HCT116 (cell line): ENCODE measurements around the gene TMEM26. TPM values are rescaled to one million over a fixed set of nuclear protein-coding genes. Genes with fewer than 3 reads are reported as not detected.

Experiments used
- ATAC-seq: fragments of 200-7000 bp; cut with Tn5 transposase; 2 replicates; pipeline ENCODE4 v1.9.1; 2020; ENCODE audit warnings: mild to moderate bottlenecking, moderate library complexity
- BruUV-seq: library from RNA; stranded (reverse); fragments of 400-500 nt; replicated peaks from 2 replicates; lab custom pipeline; 2021; lab: Mats Ljungman, UMichigan
- CTCF ChIA-PET: fragments of 300-600 bp; sonication (Branson Sonifier 250); formaldehyde crosslinking; loops from one replicate; lab custom pipeline; 2021; ENCODE audit warnings: antibody characterized with exemption; lab: Charles Lee
- POLR2A ChIA-PET: fragments of 300-600, 350-600 bp; sonication (Branson Sonifier 250); formaldehyde crosslinking; loops from one replicate; lab custom pipeline; 2021; ENCODE audit warnings: antibody characterized with exemption; lab: Charles Lee
- RAD21 ChIA-PET, 2 experiments: fragments of 300-600 bp; sonication (Branson Sonifier 250); formaldehyde crosslinking; loops; one replicate each; lab custom pipeline; 2023; ENCODE audit warnings: low total read pairs in 2 of 2; ENCODE audit not compliant: uncharacterized antibody in 2 of 2, unreplicated experiment in 2 of 2, low non-redundant PET in 1 of 2; lab: Charles Lee
- DNase-seq: peaks from one replicate; pipeline ENCODE4 v3.0.0-alpha.2; 2010; ENCODE audit warnings: low read depth, low spot score
- H2AFZ ChIP-seq: fragments of 200-600 bp; shearing (Covaris generic), sonication (generic); 2 replicates; pipeline ENCODE4 v1.6.1; 2017; ENCODE audit warnings: low read depth, mixed run types, mixed read lengths, antibody characterized with exemption, low read length; ENCODE audit not compliant: poor library complexity, severe bottlenecking
- H3K27ac ChIP-seq: 2 replicates; pipeline ENCODE4 v1.5.1; 2012; ENCODE audit warnings: low read depth, low read length
- H3K27me3 ChIP-seq: fragments of 200-600 bp; sonication (generic); 2 replicates; pipeline ENCODE4 v1.6.1; 2016; ENCODE audit warnings: mixed run types, low read length, mixed read lengths; ENCODE audit not compliant: insufficient read depth
- H3K36me3 ChIP-seq, 2 experiments: fragments of 200-500 bp in 1 of 2; fragments of 200-600 bp in 1 of 2; sonication (Bioruptor generic) in 1 of 2; sonication (generic) in 1 of 2; 2 replicates each; pipeline versions ENCODE4 v1.5.1 to v1.6.1; 2014 to 2016; ENCODE audit warnings: low read length in 2 of 2, inconsistent platforms in 1 of 2, mixed read lengths in 1 of 2, mixed run types in 1 of 2; ENCODE audit not compliant: insufficient read depth in 2 of 2, control insufficient read depth in 1 of 2
- H3K4me1 ChIP-seq, 2 experiments: fragments of 200-600 bp in 1 of 2; sonication (generic) in 1 of 2; 2 replicates each; pipeline versions ENCODE4 v1.5.1 to v1.6.1; 2012 to 2017; ENCODE audit warnings: low read length in 2 of 2, inconsistent platforms in 1 of 2, mild to moderate bottlenecking in 1 of 2, mixed read lengths in 1 of 2, mixed run types in 1 of 2, moderate library complexity in 1 of 2; ENCODE audit not compliant: insufficient read depth in 2 of 2, control insufficient read depth in 1 of 2
- H3K4me2 ChIP-seq: fragments of 200-600 bp; sonication (generic); 2 replicates; pipeline ENCODE4 v1.6.1; 2017; ENCODE audit warnings: mixed run types, low read length, mixed read lengths
- H3K4me3 ChIP-seq, 2 experiments: fragments of 200-600 bp in 1 of 2; sonication (generic) in 1 of 2; replicated peaks in 1 of 2; 2 replicates each; pipeline ENCODE4 v1.5.1; 2011 to 2016; ENCODE audit warnings: low read length in 2 of 2, control low read depth in 1 of 2, low read depth in 1 of 2, mild to moderate bottlenecking in 1 of 2, mixed read lengths in 1 of 2, mixed run types in 1 of 2
- H3K79me2 ChIP-seq: fragments of 200-600 bp; sonication (generic); 2 replicates; pipeline ENCODE4 v1.6.1; 2017; ENCODE audit warnings: mild to moderate bottlenecking, mixed run types, low read length, moderate library complexity, mixed read lengths; ENCODE audit not compliant: insufficient read depth
- H3K9ac ChIP-seq: fragments of 200-600 bp; sonication (generic); 2 replicates; pipeline ENCODE4 v1.6.1; 2016; ENCODE audit warnings: low read length, mixed read lengths
- H3K9me2 ChIP-seq: fragments of 200-600 bp; sonication (generic), shearing (Covaris generic); 2 replicates; pipeline ENCODE4 v1.6.1; 2017; ENCODE audit warnings: mixed run types, mild to moderate bottlenecking, moderate library complexity; ENCODE audit not compliant: insufficient read depth
- H3K9me3 ChIP-seq, 2 experiments: fragments of 200-500 bp in 1 of 2; fragments of 200-600 bp in 1 of 2; sonication (Bioruptor generic) in 1 of 2; sonication (generic) in 1 of 2; 2 replicates each; pipeline ENCODE4 v1.6.1; 2014 to 2017; ENCODE audit warnings: low read length in 2 of 2, mixed read lengths in 2 of 2, inconsistent platforms in 1 of 2, low read depth in 1 of 2, mild to moderate bottlenecking in 1 of 2, mixed run types in 1 of 2, moderate library complexity in 1 of 2; ENCODE audit not compliant: control insufficient read depth in 1 of 2, insufficient read depth in 1 of 2
- H4K20me1 ChIP-seq: fragments of 200-600 bp; sonication (generic), shearing (Covaris generic); 2 replicates; pipeline ENCODE4 v1.6.1; 2017; ENCODE audit warnings: mixed run types, mild to moderate bottlenecking, moderate library complexity; ENCODE audit not compliant: insufficient read depth
- CTCF ChIP-seq, 3 experiments: fragments of 200-600 bp in 1 of 3; sonication (generic) in 1 of 3; IDR thresholded peaks in 2 of 3; conservative IDR thresholded peaks in 1 of 3; 2 replicates each; pipeline ENCODE4 v1.5.1; 2012 to 2017; ENCODE audit warnings: low read depth in 2 of 3, low read length in 2 of 3, antibody characterized with exemption in 1 of 3, borderline replicate concordance in 1 of 3, control low read depth in 1 of 3, mild to moderate bottlenecking in 1 of 3, mixed read lengths in 1 of 3, mixed run types in 1 of 3, moderate library complexity in 1 of 3; ENCODE audit not compliant: insufficient read depth in 1 of 3
- EZH2 ChIP-seq: fragments of 200-600 bp; sonication (generic); IDR thresholded peaks from 2 replicates; pipeline ENCODE4 v1.6.1; 2017; ENCODE audit warnings: antibody characterized with exemption, mixed run types
- FOSL1 ChIP-seq: IDR thresholded peaks from 2 replicates; pipeline ENCODE4 v1.6.1; 2012; ENCODE audit warnings: low read depth
- JUND ChIP-seq: IDR thresholded peaks from 2 replicates; pipeline ENCODE4 v1.6.1; 2012
- POLR2A ChIP-seq: IDR thresholded peaks from 2 replicates; pipeline ENCODE4 v1.7.0; 2011; ENCODE audit warnings: borderline replicate concordance; ENCODE audit not compliant: insufficient read depth, insufficient read length; ENCODE audit errors: extremely low read depth
- SIN3A ChIP-seq: IDR thresholded peaks from 2 replicates; pipeline ENCODE4 v1.6.1; 2012; ENCODE audit warnings: low read depth
- SRF ChIP-seq: IDR thresholded peaks from 2 replicates; pipeline ENCODE4 v1.6.1; 2012; ENCODE audit warnings: low read depth
- TCF7L2 ChIP-seq: IDR thresholded peaks from 2 replicates; pipeline ENCODE4 v1.7.0; 2011; ENCODE audit warnings: borderline replicate concordance, inconsistent platforms; ENCODE audit not compliant: insufficient read depth, insufficient read length; ENCODE audit errors: extremely low read depth
- YY1 ChIP-seq: IDR thresholded peaks from 2 replicates; pipeline ENCODE4 v1.6.1; 2011; ENCODE audit warnings: low read length, low read depth, moderate library complexity, mild to moderate bottlenecking; ENCODE audit not compliant: insufficient replicate concordance; ENCODE audit errors: extremely low read depth
- ZBTB33 ChIP-seq: IDR thresholded peaks from 2 replicates; pipeline ENCODE4 v1.6.1; 2011; ENCODE audit warnings: mild to moderate bottlenecking, low read length, moderate library complexity; ENCODE audit not compliant: insufficient replicate concordance; ENCODE audit errors: extremely low read depth
- ZFX ChIP-seq: fragments of 450-650 bp; IDR thresholded peaks from 2 replicates; pipeline ENCODE4 v1.6.1; 2017
- ZNF274 ChIP-seq: fragments of 200-500 bp; sonication (Bioruptor generic); IDR thresholded peaks from 2 replicates; pipeline ENCODE4 v1.6.1; 2014; ENCODE audit warnings: mild to moderate bottlenecking, low read depth, low read length, inconsistent platforms
- intact Hi-C: fragments of 100-400 bp; cut with micrococcal nuclease; formaldehyde crosslinking; loops from 2 replicates; pipeline ENCODE4 v1.10.0; 2022
- total RNA-seq: library from RNA; stranded (reverse); gene quantifications from one replicate; pipeline ENCODE4 v1.2.1, GENCODE V29; 2021; ENCODE audit not compliant: unreplicated experiment

TMEM26 gene
- total RNA-seq, 1 experiment from 2014 or later = not detected

DNA sequence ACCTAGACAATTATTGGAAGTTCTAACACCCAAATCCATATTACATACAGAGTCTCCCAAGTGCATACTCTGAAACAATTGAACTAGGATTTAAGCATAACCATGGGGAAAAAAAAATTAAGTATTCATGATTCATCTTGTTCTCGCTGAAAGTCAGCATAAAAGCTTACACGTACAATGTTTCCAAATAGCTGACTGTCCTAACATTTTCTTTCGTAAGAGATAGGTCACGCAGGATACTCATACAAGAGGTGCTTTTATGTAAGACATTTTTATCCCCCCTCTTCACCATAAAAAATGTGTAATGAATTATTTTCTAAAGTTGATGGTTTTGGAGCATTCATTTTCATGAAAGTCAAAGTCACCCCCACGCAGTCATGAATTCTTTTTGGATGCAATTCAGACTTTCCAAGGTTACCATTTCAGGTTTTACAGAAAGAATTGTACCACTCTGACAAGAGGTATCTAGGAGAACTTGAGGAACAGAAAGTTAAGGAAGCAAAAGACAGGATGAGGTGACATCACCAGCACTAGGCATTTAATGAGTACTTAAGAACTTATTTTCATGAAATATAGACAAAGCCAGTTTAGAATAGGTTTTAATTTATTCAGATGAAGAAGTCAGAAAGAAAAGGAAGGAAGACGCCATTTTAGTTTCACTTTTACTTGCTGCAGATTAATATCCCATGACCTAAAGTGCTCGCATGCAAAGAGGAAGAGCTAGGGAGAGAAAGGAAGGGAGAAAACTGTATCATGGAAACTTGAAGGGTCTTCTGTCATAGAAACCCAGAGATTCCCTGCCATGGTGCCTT, 55.8 kb downstream of the TMEM26 start:
- H3K27ac ChIP-seq = no peak overlapping the region
- ChIA-PET CTCF (no interaction called here), POLR2A (no interaction called here), RAD21 (no interaction called here)
- H3K36me3 ChIP-seq = no peaks in the 10 kb centered on the region
- no peaks in the 10 kb centered on the region for H3K27me3 ChIP-seq
- no peaks in the 10 kb centered on the region for H3K79me2 ChIP-seq
- no peak overlapping the region; the same call in 1 of the 2 replicates for H3K4me2 ChIP-seq
- DNase-seq = no peak
- H3K4me1 ChIP-seq = no peaks in the 10 kb centered on the region
- H2AFZ ChIP-seq = no peak overlapping the region
- no peak for ATAC-seq
- TF ChIP-seq EZH2 (no peak), SIN3A (no peak), CTCF (IDR thresholded peaks at IDR 0.05 in 2 of 3, conservative IDR thresholded peaks at IDR 0.05 in 1 of 3; ENCODE audit: borderline replicate concordance in 1 of 3, insufficient read depth in 1 of 3, low read depth in 2 of 3, low read length in 2 of 3) (no peak), FOSL1 (no peak), ZBTB33 (no peak), SRF (no peak), TCF7L2 (no peak), ZNF274 (no peak), JUND (no peak), YY1 (no peak), POLR2A (no peak), ZFX (no peak)
- intact Hi-C loops = no loop called here
- H3K9ac ChIP-seq = no peak overlapping the region
- no peak overlapping the region for H3K4me3 ChIP-seq
- H4K20me1 ChIP-seq = no peaks in the 10 kb centered on the region
- H3K9me2 ChIP-seq = no peaks in the 10 kb centered on the region
- H3K9me3 ChIP-seq = no peaks in the 10 kb centered on the region
- BruUV-seq = no TSS peak
